ENCODE data around the gene WDR43. TPM values are rescaled to one million over a fixed set of nuclear protein-coding genes. Genes with fewer than 3 reads are reported as not detected.
A peak's percentile ranks its signal among the peaks of the same experiment; 100 is the strongest.

Gene WDR43
- total RNA-seq, 1 donor from 2014 or later: 56.7 TPM

DNA sequence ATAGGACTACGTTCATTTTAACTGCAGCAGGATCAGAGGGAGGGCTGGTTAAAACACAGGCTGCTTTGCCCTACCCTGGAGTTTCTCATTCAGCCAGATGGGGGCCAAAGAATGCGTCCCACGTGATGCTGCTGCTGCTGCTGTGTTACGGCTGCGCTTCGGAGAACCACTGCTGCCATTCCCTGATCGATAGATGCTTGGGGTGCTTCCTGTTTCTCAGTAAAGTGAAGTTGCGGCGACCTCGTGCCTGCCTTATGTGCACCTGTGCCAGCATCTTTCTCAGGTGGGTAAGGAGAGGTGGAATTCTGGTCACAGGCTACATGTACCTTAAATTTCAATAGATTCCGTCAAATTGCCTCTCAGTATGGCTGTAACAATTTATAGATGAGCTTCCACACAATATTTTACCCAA lies 62.0 kb downstream of the WDR43 start:
- Histone ChIP-seq H3K27me3 (no peaks in the 10 kb centered on the region), H3K27ac (no peak overlapping the region), H3K4me1 (peaks cover 4% of the 10 kb centered on the region), H3K36me3 (no peaks in the 10 kb centered on the region), H3K9me3 (no peaks in the 10 kb centered on the region), H3K4me3 (no peak overlapping the region)
- TF ChIP-seq, protein P1, sequence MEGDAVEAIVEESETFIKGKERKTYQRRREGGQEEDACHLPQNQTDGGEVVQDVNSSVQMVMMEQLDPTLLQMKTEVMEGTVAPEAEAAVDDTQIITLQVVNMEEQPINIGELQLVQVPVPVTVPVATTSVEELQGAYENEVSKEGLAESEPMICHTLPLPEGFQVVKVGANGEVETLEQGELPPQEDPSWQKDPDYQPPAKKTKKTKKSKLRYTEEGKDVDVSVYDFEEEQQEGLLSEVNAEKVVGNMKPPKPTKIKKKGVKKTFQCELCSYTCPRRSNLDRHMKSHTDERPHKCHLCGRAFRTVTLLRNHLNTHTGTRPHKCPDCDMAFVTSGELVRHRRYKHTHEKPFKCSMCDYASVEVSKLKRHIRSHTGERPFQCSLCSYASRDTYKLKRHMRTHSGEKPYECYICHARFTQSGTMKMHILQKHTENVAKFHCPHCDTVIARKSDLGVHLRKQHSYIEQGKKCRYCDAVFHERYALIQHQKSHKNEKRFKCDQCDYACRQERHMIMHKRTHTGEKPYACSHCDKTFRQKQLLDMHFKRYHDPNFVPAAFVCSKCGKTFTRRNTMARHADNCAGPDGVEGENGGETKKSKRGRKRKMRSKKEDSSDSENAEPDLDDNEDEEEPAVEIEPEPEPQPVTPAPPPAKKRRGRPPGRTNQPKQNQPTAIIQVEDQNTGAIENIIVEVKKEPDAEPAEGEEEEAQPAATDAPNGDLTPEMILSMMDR (IDR thresholded peaks at IDR 0.05): no peak
- TF ChIP-seq POLR2A (IDR thresholded peaks at IDR 0.05) (no peak), POLR2AphosphoS5 (IDR thresholded peaks at IDR 0.05; ENCODE audit: insufficient read depth in 1 of 2, low read depth in 1 of 2) (no peak)
- DNase-seq (ENCODE audit: extremely low spot score in 2 of 2): no peak
- intact Hi-C loops (cut with DNase I): loop anchor here (2.0 to 5.0 kb wide), 2 partner anchors 240 to 421 kb away; no protein-coding TSS in a partner anchor

DNA sequence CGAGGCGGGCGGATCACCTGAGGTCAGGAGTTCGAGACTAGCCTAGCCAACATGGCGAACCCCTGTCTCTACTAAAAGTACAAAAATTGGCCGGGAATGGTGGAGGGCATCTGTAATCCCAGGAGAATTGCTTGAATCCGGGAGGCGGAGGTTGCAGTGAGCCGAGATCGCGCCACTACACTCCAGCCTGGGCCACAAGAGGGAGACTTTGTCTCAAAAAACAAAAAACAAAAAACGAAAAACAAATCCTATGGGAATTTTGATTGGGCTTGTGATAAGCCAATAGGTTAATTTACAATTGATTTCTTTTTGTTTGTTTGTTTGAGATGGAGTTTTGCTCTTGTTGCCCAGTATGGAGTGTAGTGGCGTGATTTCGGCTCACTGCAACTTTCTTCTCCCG lies 62.4 kb downstream of the WDR43 start:
- TF ChIP-seq, protein P1 (IDR thresholded peaks at IDR 0.05): no peak
- TF ChIP-seq POLR2AphosphoS5 (IDR thresholded peaks at IDR 0.05; ENCODE audit: insufficient read depth in 1 of 2, low read depth in 1 of 2): no peak
- no peak for TF ChIP-seq POLR2A (IDR thresholded peaks at IDR 0.05)
- no peaks in the 10 kb centered on the region for H3K4me1 ChIP-seq
- no peaks in the 10 kb centered on the region for H3K36me3 ChIP-seq
- H3K27me3 ChIP-seq: no peaks in the 10 kb centered on the region
- no peak overlapping the region for H3K4me3 ChIP-seq
- no peak overlapping the region for H3K27ac ChIP-seq
- intact Hi-C loops (cut with DNase I): loop anchor here (2.0 to 5.0 kb wide), 2 partner anchors 240 to 420 kb away; no protein-coding TSS in a partner anchor
- H3K9me3 ChIP-seq: no peaks in the 10 kb centered on the region
- no peak for DNase-seq (ENCODE audit: extremely low spot score in 2 of 2)

DNA sequence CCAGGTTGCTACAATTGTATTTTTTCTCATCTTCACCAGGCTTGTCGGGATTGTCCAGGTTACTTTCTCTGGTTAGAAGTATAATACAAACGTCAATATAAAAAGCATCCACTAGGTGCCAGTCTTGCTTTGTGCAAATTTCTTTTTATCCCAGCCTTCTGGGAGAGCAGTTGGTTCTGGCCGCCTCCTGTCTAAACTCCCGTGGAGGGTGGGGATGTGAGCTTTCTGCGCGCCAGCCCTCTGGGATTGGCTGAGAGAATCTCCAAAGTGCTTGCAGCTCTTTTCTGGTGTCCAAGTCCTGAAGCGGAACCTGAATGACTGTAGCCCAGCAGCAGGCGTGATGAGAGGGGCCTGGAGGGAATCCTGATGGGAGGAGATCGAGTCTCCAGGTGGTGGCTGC lies 64.2 kb downstream of the WDR43 start:
- H3K9me3 ChIP-seq: no peaks in the 10 kb centered on the region
- H3K4me1 ChIP-seq: no peaks in the 10 kb centered on the region
- H3K27ac ChIP-seq: no peak overlapping the region
- H3K36me3 ChIP-seq: no peaks in the 10 kb centered on the region
- intact Hi-C loops (cut with DNase I): loop anchor here (5.0 kb wide), 1 partner anchor 419 kb away; no protein-coding TSS in a partner anchor
- H3K4me3 ChIP-seq: no peak overlapping the region
- TF ChIP-seq POLR2A (IDR thresholded peaks at IDR 0.05) (no peak), POLR2AphosphoS5 (IDR thresholded peaks at IDR 0.05; ENCODE audit: insufficient read depth in 1 of 2, low read depth in 1 of 2) (peak in 1 of 2 donors; percentile 18)
- TF ChIP-seq, protein P1 (IDR thresholded peaks at IDR 0.05): peak; percentile 39 to 69 (median 66)
- no peaks in the 10 kb centered on the region for H3K27me3 ChIP-seq
- no peak for DNase-seq (ENCODE audit: extremely low spot score in 2 of 2)

DNA sequence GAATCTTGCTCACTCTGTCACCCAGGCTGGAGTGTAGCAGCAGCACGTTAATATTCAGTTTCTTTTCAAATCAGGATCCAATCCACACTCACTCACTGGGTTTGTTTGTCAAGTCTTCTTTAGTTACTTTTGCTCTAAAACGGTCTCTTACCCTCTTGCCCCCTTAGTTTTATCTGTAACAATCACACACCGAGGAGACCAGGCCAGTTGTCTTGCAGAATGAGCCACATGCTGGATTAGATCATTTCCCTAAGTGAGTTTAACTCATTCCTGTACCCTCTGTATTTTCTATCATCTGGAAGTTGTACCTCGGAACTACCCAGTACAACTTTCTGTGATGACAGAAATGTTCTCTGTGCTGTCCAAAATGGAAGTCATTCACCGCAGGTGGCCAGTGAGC lies 65.9 kb downstream of the WDR43 start:
- intact Hi-C loops (cut with DNase I): no loop called here
- no peaks in the 10 kb centered on the region for H3K4me1 ChIP-seq
- H3K27me3 ChIP-seq: no peaks in the 10 kb centered on the region
- no peaks in the 10 kb centered on the region for H3K36me3 ChIP-seq
- TF ChIP-seq POLR2AphosphoS5 (IDR thresholded peaks at IDR 0.05; ENCODE audit: insufficient read depth in 1 of 2, low read depth in 1 of 2) (no peak), POLR2A (IDR thresholded peaks at IDR 0.05) (no peak)
- TF ChIP-seq, protein P1 (IDR thresholded peaks at IDR 0.05): no peak
- no peak for DNase-seq (ENCODE audit: extremely low spot score in 2 of 2)
- no peaks in the 10 kb centered on the region for H3K9me3 ChIP-seq
- H3K4me3 ChIP-seq: no peak overlapping the region
- H3K27ac ChIP-seq: no peak overlapping the region

DNA sequence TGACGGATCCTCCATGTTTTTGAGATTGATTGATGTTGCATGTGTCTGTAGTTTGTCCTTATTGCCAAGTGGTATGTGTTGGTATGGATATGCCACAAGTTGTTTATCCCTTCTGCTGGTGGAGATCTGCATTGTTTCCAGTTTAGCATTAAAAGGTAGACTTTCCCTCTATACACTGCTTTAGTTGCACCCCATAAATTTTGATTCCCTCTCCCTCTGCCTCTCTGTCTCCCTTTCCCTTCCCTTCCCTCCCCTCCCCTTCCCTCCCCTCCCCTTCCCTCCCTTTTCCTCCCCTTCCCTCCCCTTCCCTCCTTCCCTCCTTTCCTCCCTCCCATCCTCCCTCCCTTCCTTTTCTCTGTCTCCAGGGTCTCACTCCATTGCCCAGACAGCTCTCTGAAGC lies 68.0 kb downstream of the WDR43 start:
- TF ChIP-seq, protein P1 (IDR thresholded peaks at IDR 0.05): no peak
- TF ChIP-seq POLR2A (IDR thresholded peaks at IDR 0.05): no peak
- TF ChIP-seq POLR2AphosphoS5 (IDR thresholded peaks at IDR 0.05; ENCODE audit: insufficient read depth in 1 of 2, low read depth in 1 of 2): no peak
- no peak overlapping the region for H3K4me3 ChIP-seq
- no peaks in the 10 kb centered on the region for H3K27me3 ChIP-seq
- no peaks in the 10 kb centered on the region for H3K9me3 ChIP-seq
- DNase-seq (ENCODE audit: extremely low spot score in 2 of 2): no peak
- no peak overlapping the region for H3K27ac ChIP-seq
- H3K4me1 ChIP-seq: no peaks in the 10 kb centered on the region
- intact Hi-C loops (cut with DNase I): no loop called here
- no peaks in the 10 kb centered on the region for H3K36me3 ChIP-seq

Data from vagina (tissue), 2 donors.